NCI-H187 (cell line): ENCODE results near the gene MRPL11.
"Not testable (repeated sequence)": the region's sequence is repeated elsewhere in the genome, so short reads cannot be mapped to it uniquely, and the experiment has no call there.

Experiments used
- DNase-seq, 2 experiments: peaks; one replicate each; lab custom pipeline; 2025; lab: John Stamatoyannopoulos, UW

MRPL11 gene

GRCh38 chr11:66467034-66467659, 28.5 kb upstream of the MRPL11 start:
- no peak for DNase-seq

- peak; percentile 75 to 87 for DNase-seq
Observed at GRCh38 chr11:66466225-66467033, 27.8 kb upstream of the MRPL11 start, which contains the start of gene PELI3. Gene PELI3, plus strand, starts transcription at chr11:66466905. Its CDS starts 1,224 bp downstream, at chr11:66468129.

GRCh38 chr11:66465373-66466224, 27.0 kb upstream of the MRPL11 start:
- DNase-seq, result no peak

DNA sequence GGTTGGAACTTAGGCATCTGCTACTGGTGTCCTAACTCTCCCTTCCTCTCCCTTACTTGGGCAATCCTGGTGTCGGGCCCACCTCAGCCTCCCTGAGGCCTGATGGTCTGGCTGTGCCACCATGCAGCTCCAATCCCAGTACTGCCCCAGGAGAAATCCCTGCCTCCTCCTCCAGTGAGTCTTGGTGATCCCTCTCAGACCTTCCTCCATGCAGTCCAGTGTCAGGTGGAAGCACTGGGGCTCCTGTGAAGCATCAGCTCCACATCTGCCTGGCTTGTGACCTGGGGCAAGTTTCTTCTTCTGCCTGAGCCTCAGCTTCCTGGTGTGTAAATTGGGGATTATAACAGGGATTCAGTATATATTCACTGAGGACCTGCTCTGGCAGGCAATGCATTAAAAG, 26.3 kb upstream of the MRPL11 start:
- no peak for DNase-seq

- not testable (repeated sequence) for DNase-seq
Observed at GRCh38 chr11:66464116-66464515, 25.5 kb upstream of the MRPL11 start.

DNA sequence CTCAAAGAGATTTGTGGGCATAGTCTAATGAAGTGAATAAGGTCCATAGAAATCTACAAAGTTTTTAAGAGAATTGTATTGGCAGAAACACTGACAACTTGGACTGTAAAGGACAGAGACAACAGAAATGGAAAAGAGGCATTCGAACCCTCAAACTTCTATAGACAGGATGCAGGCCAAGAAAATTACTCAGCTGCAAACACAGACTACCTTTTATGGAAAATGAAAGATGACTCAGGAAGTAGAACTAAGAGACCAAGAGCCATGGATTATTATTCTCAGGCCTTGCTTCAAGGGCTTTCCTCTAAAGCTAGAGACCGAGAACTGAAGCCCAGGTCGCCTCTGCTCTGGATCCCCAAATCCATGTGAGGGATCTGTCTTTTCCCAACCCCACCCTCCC, 24.3 kb upstream of the MRPL11 start:
- no peak for DNase-seq

- no peak for DNase-seq
Observed at GRCh38 chr11:66462010-66462409, 23.4 kb upstream of the MRPL11 start.

GRCh38 chr11:66459138-66459778, 20.6 kb upstream of the MRPL11 start:
- DNase-seq, result no peak

DNA sequence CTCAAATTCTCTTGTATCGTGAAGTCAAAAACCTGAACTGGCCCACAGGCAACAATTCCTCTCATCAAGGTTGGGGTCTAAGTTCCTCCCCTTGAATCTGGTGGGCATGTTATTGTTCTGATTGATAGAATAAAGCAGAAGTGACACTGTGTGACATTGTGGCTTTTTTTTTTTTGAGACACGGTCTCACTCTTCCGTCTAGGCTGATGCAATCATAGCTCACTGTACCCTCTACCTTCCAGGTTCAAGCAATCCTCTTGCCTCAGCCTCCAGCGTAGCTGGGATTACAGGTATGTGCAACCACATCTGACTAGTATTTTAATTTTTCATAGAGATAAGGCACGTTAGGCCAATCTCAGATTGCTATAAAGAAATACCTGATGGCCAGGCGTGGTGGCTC, 19.2 kb upstream of the MRPL11 start:
- DNase-seq, result no peak

DNA sequence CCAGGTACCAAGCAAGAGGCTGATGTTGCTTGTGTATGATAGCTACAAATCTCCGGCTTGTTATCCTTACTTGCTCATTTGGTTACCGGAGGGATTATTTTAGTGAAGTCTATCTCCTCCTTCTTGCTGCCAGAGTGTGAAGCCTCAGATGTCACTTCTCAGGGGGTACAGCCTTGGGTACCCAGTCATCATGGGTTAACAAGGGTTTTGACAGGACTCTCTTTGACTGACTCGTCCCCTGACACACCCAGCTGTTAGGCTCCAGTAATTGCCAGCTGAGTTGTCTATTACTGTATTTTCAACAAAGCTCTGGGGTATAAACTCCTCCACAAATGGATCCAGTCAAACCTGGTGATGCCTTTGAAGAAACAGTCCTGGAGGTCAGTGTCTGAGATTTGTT, 16.2 kb upstream of the MRPL11 start:
- DNase-seq, result no peak

DNA sequence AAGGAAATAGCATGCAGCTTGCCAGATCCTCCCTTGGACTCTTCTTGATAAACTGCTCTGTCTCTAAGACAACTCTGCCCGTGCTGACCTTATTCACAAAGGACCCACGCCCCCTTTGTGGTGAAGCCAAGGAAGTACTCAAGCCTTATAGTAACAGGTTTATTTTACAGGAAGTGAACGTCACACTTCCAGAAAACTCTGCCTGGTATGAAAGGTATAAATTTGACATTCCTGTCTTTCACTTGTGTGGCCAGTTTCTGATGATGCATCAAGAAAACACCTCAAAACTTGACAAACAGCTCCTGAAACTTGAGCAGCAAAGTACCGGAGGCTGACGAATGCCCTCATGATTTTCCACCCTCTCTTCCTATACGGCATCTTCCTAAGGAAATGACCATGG, 15.6 kb upstream of the MRPL11 start:
- DNase-seq, result no peak

- no peak for DNase-seq
Observed at GRCh38 chr11:66451663-66452062, 13.0 kb upstream of the MRPL11 start.

DNA sequence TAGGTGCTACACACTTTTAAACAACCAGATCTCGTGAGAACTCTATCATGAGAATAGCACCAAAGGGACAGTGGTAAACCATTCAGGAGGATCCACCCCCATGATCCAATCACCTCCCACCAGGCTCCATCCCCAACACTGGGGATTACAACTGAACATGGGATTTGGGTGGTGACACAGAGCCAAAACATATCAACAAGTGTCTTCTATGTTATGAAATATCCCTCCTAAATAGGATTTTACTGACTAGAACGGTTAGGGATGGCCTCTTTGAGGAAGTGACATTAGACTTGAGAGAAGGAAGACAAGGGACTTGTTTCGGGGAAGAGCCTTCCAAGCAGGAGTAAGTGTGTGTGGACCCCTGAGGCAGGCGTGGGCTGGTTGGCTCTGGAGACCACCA, 11.9 kb upstream of the MRPL11 start:
- no peak for DNase-seq

DNA sequence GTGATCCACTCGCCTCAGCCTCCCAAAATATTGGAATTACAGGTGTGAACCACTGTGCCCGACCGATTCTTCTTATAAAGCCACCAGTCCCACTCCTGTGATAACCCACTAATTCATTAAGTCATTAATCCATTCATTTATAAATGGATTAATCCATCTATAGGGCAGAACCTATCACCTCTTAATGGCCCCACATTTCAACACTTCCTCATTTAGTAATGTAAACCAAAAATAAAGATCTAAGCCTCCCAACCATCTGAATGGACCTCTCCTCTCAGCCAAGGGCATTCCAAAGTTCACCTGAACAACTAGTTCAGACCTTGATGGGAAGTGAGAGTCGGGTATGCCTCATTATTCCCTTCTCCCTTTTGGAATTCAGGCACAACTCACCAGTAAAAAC, 9.9 kb upstream of the MRPL11 start:
- DNase-seq, result no peak

- DNase-seq, result no peak
Observed at GRCh38 chr11:66447012-66447411, 8.4 kb upstream of the MRPL11 start.

GRCh38 chr11:66443602-66444001, 5.0 kb upstream of the MRPL11 start:
- no peak for DNase-seq

- DNase-seq, result not testable (repeated sequence)
Observed at GRCh38 chr11:66440940-66441282, 2.3 kb upstream of the MRPL11 start.

- not testable (repeated sequence) for DNase-seq
Observed at GRCh38 chr11:66440101-66440939, 1.7 kb upstream of the MRPL11 start.

DNA sequence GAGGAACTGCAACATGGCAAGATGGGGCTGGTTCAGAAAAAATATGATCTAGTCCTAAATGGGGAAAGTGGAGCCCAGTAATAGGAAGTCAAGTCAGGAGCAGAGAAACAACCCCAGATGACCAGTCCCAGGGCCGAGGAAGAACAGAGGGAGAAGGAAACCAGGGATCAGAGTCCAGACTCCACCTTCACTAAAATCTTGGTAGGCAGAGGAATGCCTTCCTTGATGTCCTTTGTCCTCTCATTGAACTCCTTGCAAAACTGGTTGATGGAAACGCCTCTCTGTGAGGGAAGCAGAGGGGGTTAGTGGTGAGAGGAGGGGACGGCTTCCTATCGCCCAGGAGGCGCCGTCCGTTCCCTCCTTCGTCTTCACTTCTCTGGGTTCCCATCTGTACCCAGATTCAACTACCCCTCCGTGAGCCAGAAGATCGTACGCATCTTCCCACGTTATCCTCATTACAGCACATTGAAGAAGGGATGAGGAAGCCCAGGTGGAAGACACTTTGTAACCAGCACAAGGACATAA, 607 bp downstream of the MRPL11 start:
- DNase-seq, result no peak

DNA sequence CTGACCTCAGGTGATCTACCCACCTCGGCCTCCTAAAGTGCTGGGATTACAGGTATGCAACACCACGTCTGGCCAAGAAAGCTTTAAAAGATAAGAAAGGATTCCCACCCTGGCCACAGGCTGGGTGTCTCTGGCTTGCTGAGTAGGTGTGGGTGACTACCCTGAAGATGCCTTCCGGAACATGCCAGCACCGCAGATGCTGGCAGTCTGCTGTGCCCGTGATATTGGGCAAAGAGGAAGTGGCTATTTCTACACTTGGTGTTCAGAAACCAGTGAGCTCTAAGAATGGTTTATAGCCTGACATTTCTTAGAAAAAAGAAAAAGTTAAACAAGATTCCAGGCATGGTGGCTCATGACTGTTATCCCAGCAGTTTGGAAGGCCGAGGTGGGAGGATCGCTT, 6.1 kb downstream of the MRPL11 start:
- DNase-seq, result no peak

DNA sequence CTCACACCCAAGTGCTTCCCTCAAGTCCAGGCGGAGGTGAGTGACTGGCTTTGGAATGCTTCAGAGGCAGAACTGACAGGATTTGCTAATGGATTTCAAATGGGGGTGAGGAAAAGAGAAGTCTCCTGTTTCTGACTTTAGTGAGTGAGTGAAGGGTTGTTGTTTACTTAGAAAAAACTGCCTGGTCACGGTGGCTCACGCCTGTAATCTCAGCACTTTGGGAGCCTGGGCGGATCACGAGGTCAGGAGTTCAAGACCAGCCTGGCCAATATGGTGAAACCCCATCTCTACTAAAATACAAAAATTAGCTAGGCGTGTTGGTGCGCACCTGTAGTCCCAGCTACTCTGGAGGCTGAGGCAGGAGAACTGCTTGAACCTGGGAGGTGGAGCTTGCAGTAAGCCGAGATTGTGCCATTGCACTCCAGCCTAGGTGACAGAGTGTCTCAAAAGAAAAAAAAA, 6.7 kb downstream of the MRPL11 start:
- not testable (repeated sequence) for DNase-seq
